ENCODE measurements around the gene TXNDC11. TPM values are rescaled to one million over a fixed set of nuclear protein-coding genes. Genes with fewer than 3 reads are reported as not detected.

Gene TXNDC11
- total RNA-seq, 1 experiment from 2014 or later = 17.6 TPM

GRCh38 chr16:11711662-11712061, 31.0 kb downstream of the TXNDC11 start:
- no peak overlapping the region for H3K27ac ChIP-seq (ENCODE audit: low read depth, low read length, poor library complexity, severe bottlenecking)
- peaks cover 4% of the 10 kb centered on the region for H3K36me3 ChIP-seq (ENCODE audit: insufficient read depth, low read length, poor library complexity, severe bottlenecking)
- intact Hi-C loops (cut with micrococcal nuclease; ENCODE audit: unreplicated experiment) = no loop called here
- BruUV-seq (replicated peaks) = no TSS peak
- no peak for DNase-seq (ENCODE audit: low spot score)
- H3K4me1 ChIP-seq (ENCODE audit: insufficient read depth, low read length, poor library complexity, severe bottlenecking) = peaks cover 5% of the 10 kb centered on the region
- H3K27me3 ChIP-seq (replicated peaks; ENCODE audit: insufficient read depth, low read depth, low read length, poor library complexity) = no peaks in the 10 kb centered on the region
- POLR2A ChIA-PET (ENCODE audit: low non-redundant PET) = no interaction called here
- CTCF ChIA-PET = no interaction called here
- no peak for TF ChIP-seq CTCF (conservative IDR thresholded peaks at IDR 0.05; ENCODE audit: low read depth, low read length)
- no peak for TF ChIP-seq EZH2 (IDR thresholded peaks at IDR 0.05; ENCODE audit: borderline replicate concordance, low read depth, low read length, poor library complexity, severe bottlenecking)
- no peak overlapping the region for H3K4me3 ChIP-seq (ENCODE audit: low read depth, low read length, poor library complexity, severe bottlenecking)
- no peaks in the 10 kb centered on the region for H3K9me3 ChIP-seq (ENCODE audit: low read depth, low read length, poor library complexity, severe bottlenecking)

DNA sequence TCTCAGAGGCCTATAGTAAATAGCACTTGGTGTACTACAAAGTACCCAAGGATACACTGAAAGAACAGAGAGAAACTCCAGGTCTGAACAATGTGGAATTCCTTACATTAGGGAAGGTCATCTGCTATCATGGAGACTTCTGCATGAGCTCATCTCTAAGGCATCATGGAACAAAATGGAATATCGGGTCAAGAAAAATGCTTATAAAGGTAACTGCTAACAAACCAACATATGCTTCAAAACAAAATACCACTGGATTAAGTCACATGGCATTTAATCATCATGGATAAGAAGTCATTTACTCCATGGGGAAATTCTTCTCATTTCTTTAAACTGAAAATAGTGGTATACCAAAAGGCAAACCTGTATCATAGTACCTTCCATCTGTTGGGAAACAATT, 34.2 kb downstream of the TXNDC11 start:
- H3K36me3 ChIP-seq (ENCODE audit: insufficient read depth, low read length, poor library complexity, severe bottlenecking) = no peaks in the 10 kb centered on the region
- no TSS peak for BruUV-seq (replicated peaks)

GRCh38 chr16:11707679-11708197, 34.9 kb downstream of the TXNDC11 start:
- no peak for TF ChIP-seq CTCF (conservative IDR thresholded peaks at IDR 0.05; ENCODE audit: low read depth, low read length)
- TF ChIP-seq EZH2 (IDR thresholded peaks at IDR 0.05; ENCODE audit: borderline replicate concordance, low read depth, low read length, poor library complexity, severe bottlenecking) = no peak
- Histone ChIP-seq H3K27me3 (replicated peaks; ENCODE audit: insufficient read depth, low read depth, low read length, poor library complexity) (no peaks in the 10 kb centered on the region), H3K36me3 (ENCODE audit: insufficient read depth, low read length, poor library complexity, severe bottlenecking) (no peaks in the 10 kb centered on the region), H3K27ac (ENCODE audit: low read depth, low read length, poor library complexity, severe bottlenecking) (no peak overlapping the region), H3K4me1 (ENCODE audit: insufficient read depth, low read length, poor library complexity, severe bottlenecking) (no peaks in the 10 kb centered on the region), H3K9me3 (ENCODE audit: low read depth, low read length, poor library complexity, severe bottlenecking) (no peaks in the 10 kb centered on the region), H3K4me3 (ENCODE audit: low read depth, low read length, poor library complexity, severe bottlenecking) (no peak overlapping the region)
- no TSS peak for BruUV-seq (replicated peaks)
- ChIA-PET POLR2A (ENCODE audit: low non-redundant PET) (no interaction called here), CTCF (no interaction called here)
- DNase-seq (ENCODE audit: low spot score) = no peak
- intact Hi-C loops (cut with micrococcal nuclease; ENCODE audit: unreplicated experiment) = no loop called here

More for the DNA sequence above, 34.2 kb downstream of the TXNDC11 start:
- Histone ChIP-seq H3K4me1 (ENCODE audit: insufficient read depth, low read length, poor library complexity, severe bottlenecking) (no peaks in the 10 kb centered on the region), H3K27me3 (replicated peaks; ENCODE audit: insufficient read depth, low read depth, low read length, poor library complexity) (no peaks in the 10 kb centered on the region), H3K27ac (ENCODE audit: low read depth, low read length, poor library complexity, severe bottlenecking) (no peak overlapping the region), H3K9me3 (ENCODE audit: low read depth, low read length, poor library complexity, severe bottlenecking) (no peaks in the 10 kb centered on the region), H3K4me3 (ENCODE audit: low read depth, low read length, poor library complexity, severe bottlenecking) (no peak overlapping the region)
- no peak for DNase-seq (ENCODE audit: low spot score)
- TF ChIP-seq CTCF (conservative IDR thresholded peaks at IDR 0.05; ENCODE audit: low read depth, low read length) (no peak), EZH2 (IDR thresholded peaks at IDR 0.05; ENCODE audit: borderline replicate concordance, low read depth, low read length, poor library complexity, severe bottlenecking) (no peak)
- ChIA-PET POLR2A (ENCODE audit: low non-redundant PET) (no interaction called here), CTCF (no interaction called here)
- intact Hi-C loops (cut with micrococcal nuclease; ENCODE audit: unreplicated experiment) = no loop called here
